Ureter (tissue), 1 donor: ENCODE measurements around the gene PNLDC1. TPM values are rescaled to one million over a fixed set of nuclear protein-coding genes. Genes with fewer than 3 reads are reported as not detected.
"Not testable (repeated sequence)": the region's sequence is repeated elsewhere in the genome, so short reads cannot be mapped to it uniquely, and the experiment has no call there.

Experiments
- DNase-seq: peaks from one replicate; pipeline ENCODE4 v3.0.0-alpha.2; 2020; ENCODE audit warnings: low spot score
- total RNA-seq: library from RNA; stranded (reverse); gene quantifications from one replicate; pipeline ENCODE4 v1.2.4, GENCODE V29; 2023
- donor health status: DM: yes; HTN: yes; CAD: no.

The PNLDC1 gene
- total RNA-seq, 1 donor from 2014 or later, result not detected

GRCh38 chr6:159819932-159820640, 20.0 kb downstream of the PNLDC1 start:
- DNase-seq, result no peak

GRCh38 chr6:159821122-159821521, 21.0 kb downstream of the PNLDC1 start:
- DNase-seq, result no peak

- no peak for DNase-seq
Measured at GRCh38 chr6:159821726-159822125, 21.6 kb downstream of the PNLDC1 start.

GRCh38 chr6:159823953-159824352, 23.9 kb downstream of the PNLDC1 start:
- no peak for DNase-seq

- DNase-seq, result not testable (repeated sequence)
Measured at GRCh38 chr6:159824690-159825089, 24.6 kb downstream of the PNLDC1 start.

- DNase-seq, result no peak
Measured at GRCh38 chr6:159826004-159826403, 25.9 kb downstream of the PNLDC1 start.

GRCh38 chr6:159826968-159827647, 27.0 kb downstream of the PNLDC1 start:
- no peak for DNase-seq

- DNase-seq, result no peak
Measured at GRCh38 chr6:159828074-159828473, 28.0 kb downstream of the PNLDC1 start.

- no peak for DNase-seq
Measured at GRCh38 chr6:159829526-159829925, 29.4 kb downstream of the PNLDC1 start.

GRCh38 chr6:159830501-159831372, 30.7 kb downstream of the PNLDC1 start:
- no peak for DNase-seq

- no peak for DNase-seq
Measured at GRCh38 chr6:159831373-159831679, 31.2 kb downstream of the PNLDC1 start.

- DNase-seq, result no peak
Measured at GRCh38 chr6:159832946-159833345, 32.9 kb downstream of the PNLDC1 start.

- no peak for DNase-seq
Measured at GRCh38 chr6:159833556-159833955, 33.5 kb downstream of the PNLDC1 start.

GRCh38 chr6:159833997-159834603, 34.0 kb downstream of the PNLDC1 start:
- no peak for DNase-seq

- DNase-seq, result no peak
Measured at GRCh38 chr6:159836718-159837490, 36.8 kb downstream of the PNLDC1 start.

- DNase-seq, result no peak
Measured at GRCh38 chr6:159837511-159837910, 37.4 kb downstream of the PNLDC1 start.

GRCh38 chr6:159838020-159838744, 38.1 kb downstream of the PNLDC1 start:
- no peak for DNase-seq

- no peak for DNase-seq
Measured at GRCh38 chr6:159842035-159842434, 42.0 kb downstream of the PNLDC1 start.

GRCh38 chr6:159844737-159845645, 44.9 kb downstream of the PNLDC1 start:
- no peak for DNase-seq

- DNase-seq, result not testable (repeated sequence)
Measured at GRCh38 chr6:159848552-159848951, 48.5 kb downstream of the PNLDC1 start.
